Fibroblast of skin of scalp (primary cell): ENCODE data around the gene ENTPD5. TPM values are rescaled to one million over a fixed set of nuclear protein-coding genes. Genes with fewer than 3 reads are reported as not detected.
"Not testable (repeated sequence)": the region's sequence is repeated elsewhere in the genome, so short reads cannot be mapped to it uniquely, and the experiment has no call there.

Experiments
- DNase-seq: peaks from one replicate; pipeline ENCODE4 v3.0.0-alpha.2; 2013
- polyA plus RNA-seq, 2 experiments: library from polyadenylated mRNA; unstranded; fragments of 120-200 nt; gene quantifications; one replicate each; pipeline ENCODE4 v1.2.1, GENCODE V29; 2013; ENCODE audit not compliant: insufficient read length in 2 of 2

Gene ENTPD5
- 11.1 TPM for polyA plus RNA-seq (2013, experiment 1 of 2; ENCODE audit: insufficient read length)
- polyA plus RNA-seq (2013, experiment 2 of 2; ENCODE audit: insufficient read length) = 11.4 TPM

DNA sequence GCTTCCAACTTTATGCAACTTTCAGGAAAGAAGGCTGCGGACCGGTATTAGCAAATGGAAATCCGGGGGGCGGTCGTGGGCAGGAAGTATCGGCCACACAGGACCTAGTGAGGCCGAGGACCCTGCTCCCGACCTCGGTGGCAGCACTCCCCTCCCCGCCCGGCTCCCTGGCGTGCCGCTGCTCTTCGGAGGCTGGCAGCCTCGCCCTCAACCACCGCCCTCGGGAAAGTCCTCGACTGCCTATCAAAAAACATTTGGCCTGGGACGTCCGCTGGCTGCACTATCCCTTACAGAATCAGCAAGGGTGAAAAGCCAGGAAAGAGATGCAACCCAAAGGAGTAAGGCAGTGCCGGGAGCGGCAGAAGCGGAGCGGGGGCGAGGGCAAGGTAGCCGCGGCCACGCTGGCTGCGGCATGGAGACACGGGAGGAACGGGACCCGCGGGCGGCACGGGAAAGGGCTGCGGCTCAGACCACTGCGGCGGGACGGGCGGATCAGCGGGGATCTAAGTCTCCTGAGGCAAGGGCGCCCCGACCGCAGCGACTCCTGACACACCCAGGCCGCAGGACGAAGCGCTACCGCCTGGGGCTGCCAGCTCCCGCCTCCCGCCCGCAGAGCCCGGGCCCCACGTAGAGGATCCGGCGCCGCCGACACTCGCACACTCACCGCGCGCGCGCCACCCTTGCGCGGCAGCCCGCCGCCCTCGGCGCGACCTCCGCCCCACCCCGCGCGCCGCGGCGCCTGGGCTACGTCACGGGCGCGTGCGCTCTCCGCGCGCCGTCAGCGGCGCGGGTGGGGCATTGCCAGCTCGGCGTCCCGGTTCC, at the start of gene ENTPD5, which contains the start of gene BBOF1:
Gene ENTPD5 (minus strand): TSS at position 703 of the 822 bp plus-strand sequence. CDS start 31,186 bp downstream, outside the sequence.
Gene BBOF1 (plus strand): TSS at position 764 of the 822 bp plus-strand sequence. CDS start 130 bp downstream, outside the sequence.
- DNase-seq = peak; percentile 91

DNA sequence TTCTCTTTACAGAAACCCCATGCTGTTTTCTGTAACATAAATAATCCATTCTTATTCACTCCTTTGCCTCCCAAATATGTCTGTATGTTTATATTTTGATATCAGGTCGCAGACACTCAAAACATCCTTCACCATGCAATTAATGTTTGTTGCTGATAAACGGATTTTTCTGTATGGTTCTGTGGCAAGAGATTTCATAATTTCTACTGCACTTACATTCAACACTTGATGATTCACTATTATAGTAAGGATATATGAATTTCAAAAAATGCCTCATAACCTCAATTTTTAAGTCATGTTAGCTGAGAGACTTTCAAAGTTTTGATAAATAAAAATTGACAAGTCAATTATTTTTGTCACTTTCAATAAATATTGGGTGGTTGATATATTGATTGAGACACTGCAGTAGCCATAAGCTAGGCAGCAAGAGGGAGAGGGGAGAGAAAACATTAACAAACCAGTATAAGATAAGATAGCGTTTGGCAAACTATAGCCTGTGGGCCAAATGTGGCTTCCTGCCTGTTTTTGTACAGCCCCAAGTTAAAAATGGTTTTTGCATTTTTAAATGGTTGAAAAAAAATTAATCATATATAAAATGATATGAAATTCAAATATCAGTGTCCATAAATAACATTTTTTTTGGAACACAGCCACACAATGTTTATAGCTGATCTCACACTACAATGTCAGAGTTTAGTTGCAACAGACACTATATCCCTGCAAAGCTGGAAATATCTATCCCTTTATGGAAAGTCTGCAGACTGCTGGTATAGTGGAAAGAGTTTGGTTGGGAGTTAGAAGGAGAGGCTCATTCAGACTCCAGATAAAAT, 46.9 kb upstream of the ENTPD5 start:
- DNase-seq = peak; percentile 23

DNA sequence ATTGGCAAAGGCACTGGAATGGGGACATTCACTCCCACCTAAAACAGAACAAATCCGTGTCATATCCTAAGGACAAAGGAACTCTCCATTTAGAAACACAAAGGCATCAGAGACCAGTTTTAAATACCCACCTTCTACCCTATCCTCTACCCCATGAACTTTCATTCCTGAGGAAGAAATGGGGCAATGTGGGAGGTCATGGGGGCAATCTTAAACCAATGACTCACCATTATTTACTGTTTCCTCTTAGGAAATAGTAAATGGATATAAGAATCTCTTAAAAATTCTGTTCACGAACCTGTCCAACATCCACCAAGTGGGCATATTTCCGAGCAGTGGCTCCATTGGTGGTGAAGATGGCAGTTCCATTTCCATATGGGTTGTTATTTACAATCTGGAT, 45.8 kb upstream of the ENTPD5 start:
- DNase-seq = no peak

DNA sequence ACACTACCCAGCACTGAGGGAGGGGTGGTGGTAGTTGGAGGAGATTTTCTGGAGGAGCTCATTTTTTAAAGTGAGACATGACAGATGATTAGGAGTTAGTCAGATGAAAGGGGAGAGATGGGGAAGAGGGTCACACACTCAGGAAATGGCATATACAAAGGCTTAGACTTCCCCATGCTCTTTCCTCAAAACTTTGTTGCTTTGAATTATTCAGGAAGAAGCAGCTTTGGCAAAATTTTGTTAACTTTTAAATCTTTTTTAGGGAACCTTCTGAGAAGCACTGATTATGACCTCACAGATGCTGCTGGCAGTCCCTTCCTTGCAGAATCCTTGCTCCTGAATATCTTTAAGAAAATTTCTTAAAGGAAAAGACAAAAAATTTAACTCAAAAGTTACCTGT, 45.3 kb upstream of the ENTPD5 start:
- no peak for DNase-seq

GRCh38 chr14:74062809-74063150, 43.7 kb upstream of the ENTPD5 start:
- no peak for DNase-seq

GRCh38 chr14:74049876-74050495, 30.9 kb upstream of the ENTPD5 start:
- no peak for DNase-seq

DNA sequence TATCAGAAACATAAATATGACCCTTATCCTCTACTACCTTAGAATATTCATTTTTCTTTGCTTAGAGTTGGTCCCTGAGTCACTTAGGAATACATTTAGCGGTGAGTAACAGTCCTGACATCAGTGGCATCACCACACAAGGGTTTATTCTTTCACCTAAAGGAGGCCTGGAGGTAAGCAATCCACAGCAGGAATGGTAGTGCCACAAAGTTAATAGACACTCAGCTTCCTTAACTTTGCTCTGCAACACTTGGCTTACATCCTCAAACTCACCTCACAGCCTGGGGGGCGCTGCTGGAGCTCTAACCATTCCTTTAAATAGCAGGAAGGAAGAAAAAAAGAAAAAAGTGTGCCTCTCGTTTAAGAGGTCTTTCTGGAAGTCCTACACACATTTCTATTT, 29.2 kb upstream of the ENTPD5 start:
- no peak for DNase-seq

GRCh38 chr14:74045522-74045921, 26.4 kb upstream of the ENTPD5 start:
- no peak for DNase-seq

GRCh38 chr14:74042296-74042695, 23.2 kb upstream of the ENTPD5 start:
- no peak for DNase-seq

DNA sequence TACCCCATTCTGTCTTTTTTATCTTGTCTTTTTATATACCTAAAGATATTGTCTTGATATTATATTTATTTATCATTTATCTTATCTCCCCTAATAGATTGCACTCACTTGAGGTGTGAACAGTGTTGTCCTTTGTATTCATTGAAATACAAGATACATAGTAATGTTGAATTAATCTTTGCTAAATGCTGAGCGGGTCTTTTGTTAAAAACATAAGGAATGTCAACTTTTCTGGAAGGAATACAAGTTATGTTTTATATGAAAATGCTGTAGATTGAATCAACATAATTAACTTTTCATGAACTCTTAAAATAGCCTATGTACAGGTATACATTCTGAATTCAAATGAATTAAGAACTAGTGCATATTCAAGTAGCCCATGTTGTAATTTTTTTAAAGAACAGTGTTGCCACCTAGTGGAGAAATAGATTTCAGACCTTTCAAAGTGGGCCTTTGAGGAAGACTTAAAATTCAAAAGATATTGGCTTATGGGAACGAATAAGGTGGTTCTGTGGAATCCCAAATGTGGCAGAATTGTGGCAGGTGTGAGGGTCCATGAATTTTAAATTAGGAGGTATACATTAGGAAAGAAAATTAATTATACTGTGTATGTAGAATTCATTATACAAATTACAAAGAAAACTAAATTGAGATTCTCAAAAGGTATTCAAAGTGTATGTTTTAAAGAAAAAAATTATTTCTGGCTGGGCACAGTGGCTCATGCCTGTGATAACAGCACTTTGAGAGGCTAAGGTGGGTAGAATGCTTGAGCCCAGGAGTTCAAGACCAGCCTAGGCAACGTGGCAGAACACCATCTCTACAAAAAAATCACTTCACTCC, 19.2 kb upstream of the ENTPD5 start:
- peak; percentile 50 for DNase-seq

GRCh38 chr14:74035556-74035955, 16.5 kb upstream of the ENTPD5 start:
- DNase-seq = peak; percentile 34

DNA sequence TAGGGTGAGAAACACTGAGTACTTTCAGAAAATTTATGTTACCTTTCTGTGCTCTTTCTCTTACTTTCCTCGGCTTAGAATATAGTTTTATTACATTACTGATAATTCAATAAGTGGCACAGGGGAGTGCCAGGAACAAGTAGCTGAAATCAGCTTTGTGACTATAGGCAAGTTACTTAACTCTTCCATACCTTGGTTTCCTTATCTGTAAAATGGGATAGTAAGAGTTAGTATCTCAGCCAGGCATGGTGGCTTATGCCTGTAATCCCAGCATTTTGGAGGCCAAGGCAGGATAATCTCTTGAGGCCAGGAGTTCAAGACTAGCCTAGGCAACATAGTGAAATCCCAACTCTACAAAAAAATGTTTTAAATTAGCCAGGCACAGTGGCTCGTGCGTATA, 15.5 kb upstream of the ENTPD5 start:
- no peak for DNase-seq

GRCh38 chr14:74029136-74029535, 10.0 kb upstream of the ENTPD5 start:
- DNase-seq = no peak

- DNase-seq = no peak
These were observed 3.3 kb upstream of the ENTPD5 start for GRCh38 chr14:74022346-74022745.

DNA sequence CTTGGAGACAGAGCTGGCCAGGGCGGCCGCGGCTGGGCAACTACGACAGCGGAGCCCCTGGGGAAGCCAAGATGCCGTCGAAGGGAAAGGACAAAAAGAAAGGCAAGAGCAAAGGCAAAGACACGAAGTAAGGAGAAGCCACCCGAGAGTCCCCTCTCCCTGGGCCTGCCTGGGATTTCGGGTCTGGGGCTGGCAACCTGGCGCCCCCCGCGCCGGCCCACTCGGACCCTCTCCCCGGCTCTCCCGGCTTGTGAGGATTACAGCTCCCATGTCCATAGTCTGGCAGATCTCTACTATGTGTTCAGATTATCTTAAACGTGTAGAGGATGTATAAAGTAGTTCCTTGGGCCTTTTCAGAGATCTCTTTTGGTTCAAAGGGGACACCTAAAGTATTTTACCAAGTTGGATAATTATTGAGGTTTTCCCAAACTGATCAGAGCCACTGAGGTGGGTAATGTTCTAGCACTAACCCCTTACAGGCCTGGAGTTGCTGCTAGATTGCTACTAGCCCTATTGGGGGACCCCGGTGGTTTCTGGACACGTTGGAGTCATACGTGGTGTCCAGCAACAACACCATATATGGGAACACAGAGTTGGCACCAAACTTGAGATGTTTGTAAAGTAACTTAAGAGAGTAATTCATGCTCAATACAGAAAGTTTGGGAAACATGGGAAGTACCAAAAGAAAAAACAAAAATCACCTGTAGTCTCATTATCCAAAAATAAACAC, 485 bp upstream of the ENTPD5 start:
- peak; percentile 72 for DNase-seq

- DNase-seq = no peak
These were observed 908 bp downstream of the ENTPD5 start for GRCh38 chr14:74018174-74018585.

GRCh38 chr14:74015963-74016362, 3.1 kb downstream of the ENTPD5 start:
- DNase-seq = no peak

DNA sequence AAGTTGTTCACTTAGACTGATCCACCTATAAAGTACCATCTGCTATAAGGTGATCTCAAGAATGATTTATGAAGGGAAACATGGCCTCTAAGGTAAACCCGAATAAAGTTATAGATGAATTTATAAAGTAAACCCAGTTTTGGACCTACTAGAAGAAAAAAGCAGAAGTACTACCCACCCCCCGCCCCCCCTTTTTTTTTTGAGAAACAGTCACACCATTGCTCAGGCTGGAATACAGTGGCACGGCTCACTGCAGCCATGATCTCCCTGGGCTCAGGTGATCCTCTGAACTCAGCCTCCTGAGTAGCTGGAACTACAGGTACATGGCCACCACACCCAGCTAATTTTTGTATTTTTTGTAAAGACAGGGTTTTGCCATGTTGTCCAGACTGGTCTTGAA, 3.9 kb downstream of the ENTPD5 start:
- no peak for DNase-seq

DNA sequence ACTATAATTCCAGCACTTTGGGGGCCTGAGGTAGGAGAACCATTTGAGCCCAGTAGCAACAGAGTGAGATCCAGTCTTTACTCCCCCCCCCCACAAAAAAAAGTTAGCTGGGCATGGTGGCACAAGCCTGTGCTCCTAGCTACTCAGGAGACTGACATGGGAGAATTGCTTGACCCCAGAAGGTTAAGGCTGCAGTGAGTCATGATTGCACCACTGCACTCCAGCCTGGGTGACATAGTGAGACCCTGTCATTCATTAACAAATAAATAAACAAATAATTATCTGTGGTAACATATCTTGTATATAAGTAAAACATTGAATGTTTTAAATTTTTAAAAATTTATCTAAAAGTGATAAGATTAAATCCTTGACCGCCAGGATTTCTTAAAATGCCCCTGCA, 4.8 kb downstream of the ENTPD5 start:
- no peak for DNase-seq

GRCh38 chr14:74008843-74009499, 10.1 kb downstream of the ENTPD5 start:
- no peak for DNase-seq

- not testable (repeated sequence) for DNase-seq
These were observed 13.4 kb downstream of the ENTPD5 start for GRCh38 chr14:74005664-74006063.
